Panc1 (cell line): ENCODE measurements around the gene MYO3B.

Source experiments
- POLR2AphosphoS5 ChIP-seq: IDR thresholded peaks from 2 replicates; pipeline ENCODE4 v1.6.1; 2012; ENCODE audit warnings: mild to moderate bottlenecking, low read depth, low read length, moderate library complexity
- TCF7L2 ChIP-seq: IDR thresholded peaks from 2 replicates; pipeline ENCODE4 v1.6.1; 2011; ENCODE audit warnings: mild to moderate bottlenecking, low read depth, low read length, inconsistent platforms
- TF ChIP-seq, protein P1 (sequence below): fragments of 450-650 bp; IDR thresholded peaks from 2 replicates; pipeline ENCODE4 v1.5.1; 2017; ENCODE audit warnings: mild to moderate bottlenecking

GRCh38 chr2:170350929-170351826 is 173.2 kb downstream of the MYO3B start:
- TF ChIP-seq, protein P1, sequence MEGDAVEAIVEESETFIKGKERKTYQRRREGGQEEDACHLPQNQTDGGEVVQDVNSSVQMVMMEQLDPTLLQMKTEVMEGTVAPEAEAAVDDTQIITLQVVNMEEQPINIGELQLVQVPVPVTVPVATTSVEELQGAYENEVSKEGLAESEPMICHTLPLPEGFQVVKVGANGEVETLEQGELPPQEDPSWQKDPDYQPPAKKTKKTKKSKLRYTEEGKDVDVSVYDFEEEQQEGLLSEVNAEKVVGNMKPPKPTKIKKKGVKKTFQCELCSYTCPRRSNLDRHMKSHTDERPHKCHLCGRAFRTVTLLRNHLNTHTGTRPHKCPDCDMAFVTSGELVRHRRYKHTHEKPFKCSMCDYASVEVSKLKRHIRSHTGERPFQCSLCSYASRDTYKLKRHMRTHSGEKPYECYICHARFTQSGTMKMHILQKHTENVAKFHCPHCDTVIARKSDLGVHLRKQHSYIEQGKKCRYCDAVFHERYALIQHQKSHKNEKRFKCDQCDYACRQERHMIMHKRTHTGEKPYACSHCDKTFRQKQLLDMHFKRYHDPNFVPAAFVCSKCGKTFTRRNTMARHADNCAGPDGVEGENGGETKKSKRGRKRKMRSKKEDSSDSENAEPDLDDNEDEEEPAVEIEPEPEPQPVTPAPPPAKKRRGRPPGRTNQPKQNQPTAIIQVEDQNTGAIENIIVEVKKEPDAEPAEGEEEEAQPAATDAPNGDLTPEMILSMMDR, result 0 out of 2 replicates have a peak, but pooled peaks have one; percentile 7
- TF ChIP-seq POLR2AphosphoS5, result no peak
- no peak for TF ChIP-seq TCF7L2
